ENCODE results near the gene UBE2V1.
"Not testable (repeated sequence)": the region's sequence is repeated elsewhere in the genome, so short reads cannot be mapped to it uniquely, and the experiment has no call there.

The UBE2V1 gene

GRCh38 chr20:50137702-50138101, 24.8 kb upstream of the UBE2V1 start:
- DNase-seq, result peak in 2 of 14 donors; percentile 34 to 47

DNA sequence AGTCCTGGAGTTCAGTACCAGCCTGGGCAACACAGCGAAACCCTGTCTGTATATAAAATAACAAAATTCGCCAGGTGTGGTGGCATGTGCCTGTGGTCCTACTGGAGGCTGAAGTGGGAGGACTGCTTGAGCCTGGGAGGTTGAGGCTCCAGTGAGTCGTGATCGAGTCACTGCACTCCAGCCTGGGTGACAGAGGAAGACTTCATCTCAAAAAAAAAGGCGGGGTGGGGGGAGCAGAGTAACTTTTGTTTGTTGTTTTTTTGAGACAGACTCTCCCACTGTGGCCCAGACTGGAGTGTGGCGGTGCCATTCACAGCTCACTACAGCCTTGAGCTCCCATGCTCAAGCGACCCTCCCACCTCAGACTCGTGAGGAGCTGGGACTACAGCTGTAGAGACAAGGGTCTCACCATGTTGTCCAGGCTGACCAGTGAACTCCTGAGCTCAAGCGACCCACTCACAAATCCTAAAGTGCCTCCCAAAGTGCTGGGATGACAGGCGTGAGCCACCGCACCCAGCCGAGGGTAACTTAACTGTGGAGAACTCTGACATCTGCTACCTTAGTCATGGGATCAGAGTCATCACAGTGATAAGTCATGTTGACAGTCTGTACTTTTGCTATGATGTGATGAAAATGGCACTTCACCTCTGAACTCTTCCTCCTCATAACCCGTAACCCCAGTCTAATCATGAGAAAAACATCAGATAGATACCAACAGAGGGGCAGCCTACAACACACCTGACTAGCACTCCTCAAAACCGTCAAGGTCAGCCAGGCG, 24.1 kb upstream of the UBE2V1 start:
- no peak for DNase-seq

DNA sequence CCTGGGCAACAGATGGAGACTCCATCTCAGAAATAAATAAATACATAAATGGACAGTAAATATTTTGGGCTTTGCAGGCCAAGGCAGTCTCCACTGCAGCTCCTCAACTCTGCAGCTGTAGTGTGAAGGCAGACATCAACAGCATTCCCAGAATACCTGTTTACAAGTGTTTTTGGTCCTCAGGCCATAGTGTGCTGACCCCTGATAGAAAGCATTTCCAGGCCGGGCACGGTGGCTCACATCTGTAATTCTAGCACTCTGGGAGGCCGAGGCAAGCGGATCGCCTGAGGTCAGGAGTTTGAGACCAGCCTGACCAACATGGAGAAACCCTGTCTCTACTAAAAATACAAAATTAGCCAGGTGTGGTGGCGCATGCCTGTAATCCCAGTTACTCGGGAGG, 22.2 kb upstream of the UBE2V1 start:
- not testable (repeated sequence) for DNase-seq

DNA sequence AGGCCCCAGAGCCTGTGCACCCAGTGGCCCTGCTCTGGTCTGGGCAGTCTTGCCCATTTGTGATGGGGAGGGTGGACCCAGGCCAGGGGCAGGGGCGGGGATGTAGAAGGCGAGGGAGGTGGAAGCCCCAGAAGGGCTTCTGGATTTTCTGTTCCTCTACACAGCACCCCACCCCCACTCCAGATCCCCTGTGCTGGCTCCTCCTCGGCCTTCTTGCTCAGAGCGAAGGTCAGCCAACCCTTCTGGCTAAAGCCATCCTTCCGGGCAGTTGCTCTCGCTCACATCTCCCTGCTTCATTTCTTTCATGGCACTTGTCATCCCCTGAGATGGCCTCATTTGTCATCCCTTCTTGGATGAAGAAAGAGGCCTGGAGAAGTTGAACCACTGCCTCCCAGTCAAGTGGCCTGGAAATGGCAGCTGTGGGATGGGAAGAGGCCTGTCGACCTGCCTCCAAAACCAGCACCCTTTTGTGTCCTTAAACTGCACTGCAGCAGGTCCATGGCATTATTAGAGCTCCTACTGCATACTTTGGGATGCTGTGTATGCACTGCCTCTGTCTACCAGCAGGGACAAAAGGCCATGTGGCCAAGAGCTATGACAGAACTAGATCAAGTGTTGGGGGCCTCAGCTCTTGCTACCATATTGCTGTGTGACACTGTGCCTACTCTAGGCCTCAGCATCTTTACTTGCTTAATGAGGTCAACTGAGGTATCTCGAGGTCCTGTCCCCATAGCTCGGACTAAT, 20.7 kb upstream of the UBE2V1 start:
- DNase-seq, result peak in 2 of 14 donors; percentile 30 to 68

GRCh38 chr20:50133041-50133440, 20.1 kb upstream of the UBE2V1 start:
- DNase-seq, result no peak

DNA sequence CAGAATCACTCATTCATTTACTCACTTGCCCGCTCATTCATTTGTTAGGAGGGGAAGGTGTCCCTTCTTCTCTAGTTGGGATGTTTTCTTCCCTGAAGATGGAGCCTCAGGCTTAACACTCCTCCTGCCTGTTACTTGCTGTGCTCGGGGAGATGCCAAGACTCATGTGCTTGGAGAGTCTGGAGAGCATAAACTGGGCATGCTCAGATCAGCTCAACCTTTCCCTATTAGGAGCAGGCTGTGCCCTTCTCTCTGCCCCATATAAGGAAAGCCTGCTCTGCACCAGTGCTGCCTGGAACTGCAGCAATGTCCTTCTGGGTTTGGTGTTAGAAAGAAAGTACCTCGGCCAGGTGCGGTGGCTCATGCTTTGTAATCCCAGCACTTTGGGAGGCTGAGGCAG, 18.0 kb upstream of the UBE2V1 start:
- no peak for DNase-seq

- DNase-seq, result no peak
Observed at GRCh38 chr20:50130356-50130723, 17.4 kb upstream of the UBE2V1 start.

DNA sequence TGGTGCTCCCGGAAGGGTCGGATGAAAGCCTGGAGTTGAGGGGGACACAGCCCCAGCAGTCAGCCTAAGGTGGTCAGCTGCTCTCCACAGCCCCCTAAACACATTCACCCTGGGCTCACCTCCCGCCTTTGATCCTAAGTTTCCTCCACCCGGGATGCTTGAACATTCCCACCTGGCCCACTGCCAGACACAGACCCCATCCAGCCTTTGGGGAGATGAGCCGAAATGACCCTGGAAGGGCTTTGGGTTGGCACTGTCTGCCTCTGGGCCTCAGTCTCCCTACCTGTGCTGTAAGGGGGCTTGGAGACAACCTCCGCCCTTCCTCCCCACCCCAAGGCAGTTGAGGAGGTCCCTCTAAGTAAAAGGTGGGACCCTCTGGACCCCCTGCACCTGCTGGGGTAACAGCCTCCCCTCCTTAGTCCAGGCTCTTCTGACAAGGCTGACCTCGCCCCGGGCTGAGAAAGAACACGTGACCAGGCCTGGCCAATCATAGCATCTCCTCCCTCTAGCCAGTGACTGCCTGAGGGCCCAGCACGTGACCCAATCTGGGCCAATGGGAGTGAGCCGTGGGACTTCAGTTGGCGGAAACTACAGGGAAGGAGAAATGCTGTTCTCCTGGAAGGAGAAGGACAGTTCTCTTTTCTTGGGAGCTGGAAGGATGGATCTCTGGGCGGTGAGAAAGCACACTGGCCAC, 16.9 kb upstream of the UBE2V1 start:
- DNase-seq, result no peak

DNA sequence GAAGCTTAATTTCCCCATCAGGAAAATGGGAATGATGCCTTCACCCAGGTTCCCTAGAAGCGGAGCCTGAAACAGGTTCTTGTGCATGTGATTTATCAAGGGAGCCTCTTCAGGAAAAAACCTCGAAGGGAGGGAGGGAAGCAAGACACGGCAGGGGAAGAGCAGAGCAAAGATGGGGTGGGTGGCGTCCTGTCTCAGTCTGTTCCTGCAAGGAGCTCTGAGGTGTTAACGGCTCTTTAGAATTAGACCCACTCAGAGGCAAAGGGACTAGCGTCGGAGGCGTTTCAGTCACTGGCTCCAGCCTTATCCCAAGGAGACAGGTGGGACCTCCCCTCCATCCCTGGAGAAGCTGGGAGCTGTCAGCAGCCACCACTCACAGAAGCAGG, 15.6 kb upstream of the UBE2V1 start:
- no peak for DNase-seq

- no peak for DNase-seq
Observed at GRCh38 chr20:50127587-50128519, 14.9 kb upstream of the UBE2V1 start.

DNA sequence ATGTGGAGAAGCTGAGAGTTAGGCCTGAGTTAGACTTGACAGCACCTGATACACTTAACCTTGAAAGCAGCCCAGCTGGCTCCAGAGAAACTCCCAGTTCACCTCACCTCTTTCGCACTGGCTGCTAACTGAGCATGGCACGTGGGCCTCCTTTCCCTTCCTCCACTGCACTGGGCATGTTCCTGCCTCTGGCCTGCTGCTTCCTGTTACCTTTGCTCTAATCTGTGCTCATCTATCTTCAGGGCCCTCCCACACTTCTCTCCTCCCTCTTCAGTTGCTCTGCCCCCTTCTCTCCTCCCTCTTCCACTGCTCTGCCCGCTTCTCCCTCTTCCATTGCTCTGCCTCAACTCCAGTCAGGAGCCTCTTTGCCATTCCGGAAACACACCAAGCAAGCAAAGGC, 13.7 kb upstream of the UBE2V1 start:
- no peak for DNase-seq

- no peak for DNase-seq
Observed at GRCh38 chr20:50125279-50125678, 12.3 kb upstream of the UBE2V1 start.

DNA sequence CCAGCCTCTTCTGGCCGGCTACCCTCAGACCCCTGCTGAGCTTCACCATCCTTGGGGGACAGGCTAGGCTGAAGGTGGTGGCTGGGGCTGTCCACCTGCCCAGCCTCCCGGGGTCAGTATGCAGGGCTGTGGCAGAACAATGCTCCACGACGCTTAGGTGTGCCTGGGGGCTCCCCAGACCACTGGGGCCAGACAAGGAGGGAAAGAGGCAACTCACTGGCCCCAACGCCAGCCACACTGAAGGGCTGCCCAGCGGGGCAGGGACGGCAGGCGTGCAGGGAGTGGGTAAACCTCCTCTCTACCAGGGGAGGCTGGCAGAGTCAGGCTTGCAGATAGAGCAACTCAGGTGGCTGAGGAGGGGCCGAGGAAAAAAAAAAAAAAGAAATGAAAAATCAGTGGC, 11.5 kb upstream of the UBE2V1 start:
- DNase-seq, result no peak

- no peak for DNase-seq
Observed at GRCh38 chr20:50123418-50123817, 10.5 kb upstream of the UBE2V1 start.

GRCh38 chr20:50122763-50123162, 9.8 kb upstream of the UBE2V1 start:
- no peak for DNase-seq

DNA sequence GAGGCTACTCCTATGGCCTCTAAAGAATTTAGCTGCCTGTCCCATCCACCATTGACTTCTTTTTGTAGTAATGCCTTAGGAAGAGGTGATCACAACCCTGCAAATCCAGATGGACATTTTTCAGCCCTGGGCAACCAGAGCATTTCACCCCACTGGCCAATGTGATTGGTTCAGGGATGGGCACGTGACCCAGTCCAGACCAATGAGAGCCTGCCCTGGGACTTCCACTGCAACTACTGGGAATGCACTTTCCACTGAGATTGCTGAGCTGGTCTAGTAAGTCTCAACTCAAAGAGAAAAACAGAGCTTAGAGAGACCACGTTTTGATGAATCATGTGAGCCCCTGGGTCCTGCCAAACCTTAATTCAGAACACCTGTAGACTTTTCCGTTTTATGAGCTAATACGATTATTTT, 8.9 kb upstream of the UBE2V1 start:
- DNase-seq, result no peak

GRCh38 chr20:50120935-50121693, 8.2 kb upstream of the UBE2V1 start:
- DNase-seq, result peak in 9 of 14 donors; percentile 10 to 63 (median 48)

- no peak for DNase-seq
Observed at GRCh38 chr20:50118203-50118602, 5.3 kb upstream of the UBE2V1 start.

- DNase-seq, result no peak
Observed at GRCh38 chr20:50116368-50116999, 3.5 kb upstream of the UBE2V1 start.

- DNase-seq, result peak; percentile 29 to 95 (median 90)
Observed at GRCh38 chr20:50115591-50116367, 2.8 kb upstream of the UBE2V1 start.

Measured in C1 segment of cervical spinal cord (tissue), 14 donors.